ENCODE measurements around the gene KANK4.

KANK4 gene

DNA sequence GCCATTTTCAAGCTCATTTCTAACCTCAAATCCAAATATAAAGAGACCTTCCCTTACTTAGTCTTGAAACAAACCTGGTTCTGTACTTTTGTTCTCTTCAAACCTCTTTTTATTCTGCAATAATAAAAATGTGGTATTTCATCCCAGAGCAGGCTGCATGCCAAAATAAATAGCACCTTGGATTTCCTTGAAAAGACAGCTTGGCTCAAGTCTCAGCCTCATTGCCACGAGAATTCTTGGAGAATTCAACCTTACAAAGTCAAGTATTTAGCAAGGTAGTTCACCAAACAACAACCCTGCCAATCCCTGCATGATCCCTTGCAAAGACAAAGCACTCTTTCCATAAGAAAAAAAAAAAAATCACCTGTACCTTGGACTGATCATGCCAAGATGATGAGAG lies 33.8 kb downstream of the KANK4 start:
- Mint-ChIP-seq H3K27ac (no peak overlapping the region), H3K27me3 (peaks cover 54 to 58% of the 10 kb centered on the region in 2 donors), H3K4me1 (ENCODE audit: low read depth in 2 of 2) (no peaks in the 10 kb centered on the region), H3K9me3 (no peaks in the 10 kb centered on the region), H3K36me3 (ENCODE audit: insufficient read depth) (no peaks in the 10 kb centered on the region), H3K4me3 (no peak overlapping the region)
- ATAC-seq (replicated peaks) (no peak), DNase-seq (no peak)

DNA sequence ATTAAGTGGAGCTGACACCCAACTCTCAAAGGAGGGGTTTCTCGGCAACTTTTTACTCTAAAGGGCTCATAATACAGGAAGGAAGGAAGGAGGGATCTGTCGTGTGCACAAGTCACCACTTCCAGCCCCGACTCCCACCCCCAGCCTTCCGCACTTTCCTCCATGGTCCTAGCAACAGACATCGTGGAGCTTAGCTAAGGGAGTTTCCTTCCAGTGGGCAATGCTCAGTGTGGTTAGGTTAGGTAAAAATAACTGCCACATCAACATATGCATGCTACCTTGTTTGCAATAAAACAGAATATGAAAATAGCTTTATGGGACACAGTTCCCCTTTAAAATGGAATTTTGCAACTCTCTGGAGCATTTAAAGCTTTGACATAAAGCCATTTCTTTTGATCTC lies 35.2 kb downstream of the KANK4 start:
- DNase-seq (no peak), ATAC-seq (replicated peaks) (no peak)
- no peak overlapping the region for H3K27ac Mint-ChIP-seq
- H3K9me3 Mint-ChIP-seq: no peaks in the 10 kb centered on the region
- H3K27me3 Mint-ChIP-seq: peaks cover 57 to 58% of the 10 kb centered on the region in 2 donors
- H3K4me1 Mint-ChIP-seq (ENCODE audit: low read depth in 2 of 2): no peaks in the 10 kb centered on the region
- H3K4me3 Mint-ChIP-seq: no peak overlapping the region
- H3K36me3 Mint-ChIP-seq (ENCODE audit: insufficient read depth): no peaks in the 10 kb centered on the region

DNA sequence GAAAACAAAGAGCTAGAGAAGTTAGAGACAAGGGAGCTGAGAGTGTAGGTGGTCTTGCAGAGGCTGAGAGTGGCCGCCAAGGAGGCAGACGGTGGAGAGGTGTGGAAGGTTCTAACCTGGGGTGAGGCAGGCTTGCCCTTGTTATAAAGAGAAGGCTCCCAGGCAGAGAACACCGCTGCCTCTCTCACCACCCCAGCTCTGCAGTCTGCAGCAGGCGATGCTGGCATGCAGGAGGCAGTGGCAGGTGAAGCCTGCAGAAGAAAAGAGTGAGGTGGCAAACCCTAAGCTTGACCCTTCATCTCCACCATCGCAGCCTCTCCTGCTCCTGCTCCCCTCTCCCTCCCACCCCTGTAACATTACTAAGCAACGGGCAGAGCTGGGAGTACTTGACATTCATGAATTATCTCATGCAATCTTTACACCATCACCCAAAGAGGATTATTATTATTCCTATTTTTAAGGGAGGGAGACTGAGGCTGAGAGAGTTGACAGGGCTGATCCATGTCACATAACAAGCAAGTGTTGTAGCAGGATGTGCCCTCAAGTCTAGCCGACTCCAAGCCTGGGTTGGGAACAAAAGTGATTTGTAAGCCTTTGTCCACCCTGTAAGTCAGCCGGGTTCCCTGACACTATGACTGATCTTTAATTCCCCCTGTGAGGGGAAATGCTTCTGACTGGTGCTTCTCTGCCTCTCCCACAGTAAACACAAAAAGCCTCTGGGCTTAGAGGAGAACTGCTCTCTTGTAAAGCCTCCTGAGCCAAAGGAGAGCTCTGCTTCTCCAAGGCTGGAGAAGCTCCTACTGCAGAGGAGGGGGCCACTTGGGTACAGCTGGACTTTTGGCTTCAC lies 36.1 kb downstream of the KANK4 start:
- no peak for ATAC-seq (replicated peaks)
- no peaks in the 10 kb centered on the region for H3K9me3 Mint-ChIP-seq
- no peak overlapping the region for H3K27ac Mint-ChIP-seq
- H3K4me3 Mint-ChIP-seq: no peak overlapping the region
- H3K4me1 Mint-ChIP-seq (ENCODE audit: low read depth in 2 of 2): no peaks in the 10 kb centered on the region
- no peaks in the 10 kb centered on the region for H3K36me3 Mint-ChIP-seq (ENCODE audit: insufficient read depth)
- DNase-seq: no peak
- peaks cover 49% of the 10 kb centered on the region in 2 donors for H3K27me3 Mint-ChIP-seq

DNA sequence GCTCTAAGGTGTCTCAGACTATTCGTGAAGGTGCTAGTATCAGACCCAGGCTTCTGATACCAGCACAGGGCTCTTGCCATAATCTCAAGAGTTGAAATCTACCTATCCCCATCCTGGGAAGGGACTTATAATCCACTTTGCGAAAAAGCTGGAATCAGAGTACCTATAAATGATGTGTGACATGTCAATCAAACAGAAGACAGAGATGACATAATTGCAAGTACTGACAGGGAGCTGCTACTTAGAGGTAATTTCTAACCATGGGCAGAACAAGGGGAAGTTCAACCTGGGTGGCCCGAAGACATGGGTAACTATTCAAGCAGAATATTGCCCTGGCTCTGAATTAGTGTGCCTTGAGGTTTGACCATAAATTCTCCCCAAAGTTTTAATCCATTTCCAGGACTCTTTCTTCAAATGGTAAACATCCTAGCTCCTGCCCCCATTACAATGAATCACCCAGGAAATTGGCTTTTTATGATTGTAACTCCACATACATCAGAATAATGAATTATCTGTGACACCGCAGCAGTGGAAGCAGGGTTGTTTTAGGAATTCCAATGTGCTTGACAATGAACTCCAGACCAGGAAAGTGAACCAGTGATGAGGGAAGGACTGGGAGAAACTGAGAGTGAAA lies 37.2 kb downstream of the KANK4 start:
- Mint-ChIP-seq H3K27ac (no peak overlapping the region), H3K4me3 (no peak overlapping the region), H3K4me1 (ENCODE audit: low read depth in 2 of 2) (no peaks in the 10 kb centered on the region), H3K36me3 (ENCODE audit: insufficient read depth) (no peaks in the 10 kb centered on the region), H3K9me3 (no peaks in the 10 kb centered on the region), H3K27me3 (peaks cover 38% of the 10 kb centered on the region in 2 donors)
- no peak for DNase-seq
- no peak for ATAC-seq (replicated peaks)

DNA sequence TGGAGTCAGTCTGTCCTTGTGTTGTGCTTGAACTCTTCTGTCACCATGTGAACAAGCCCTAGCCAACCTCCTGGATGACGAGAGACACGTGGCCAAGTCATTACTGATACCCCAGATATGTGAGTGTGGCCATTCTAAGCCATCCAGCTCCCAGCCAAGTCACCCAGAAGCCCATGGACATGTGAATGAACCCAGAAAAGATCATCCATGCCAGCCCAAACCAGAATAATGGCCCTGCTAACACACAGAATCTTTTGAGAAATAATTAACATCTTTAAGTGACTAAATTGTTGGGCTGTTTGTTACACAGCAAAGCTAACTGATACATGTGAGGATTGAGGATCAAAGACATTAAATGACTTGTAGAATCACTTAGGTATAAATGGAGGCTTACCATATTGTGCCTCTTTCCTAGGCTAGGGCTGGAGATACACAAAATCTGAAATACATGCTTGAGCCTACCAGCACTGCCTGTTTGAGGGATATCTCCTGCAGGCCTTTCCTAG lies 38.2 kb downstream of the KANK4 start:
- ATAC-seq (replicated peaks) (no peak), DNase-seq (no peak)
- Mint-ChIP-seq H3K27me3 (peaks cover 28% of the 10 kb centered on the region in 2 donors), H3K36me3 (ENCODE audit: insufficient read depth) (no peaks in the 10 kb centered on the region), H3K27ac (no peak overlapping the region), H3K9me3 (no peaks in the 10 kb centered on the region), H3K4me1 (ENCODE audit: low read depth in 2 of 2) (no peaks in the 10 kb centered on the region), H3K4me3 (no peak overlapping the region)

DNA sequence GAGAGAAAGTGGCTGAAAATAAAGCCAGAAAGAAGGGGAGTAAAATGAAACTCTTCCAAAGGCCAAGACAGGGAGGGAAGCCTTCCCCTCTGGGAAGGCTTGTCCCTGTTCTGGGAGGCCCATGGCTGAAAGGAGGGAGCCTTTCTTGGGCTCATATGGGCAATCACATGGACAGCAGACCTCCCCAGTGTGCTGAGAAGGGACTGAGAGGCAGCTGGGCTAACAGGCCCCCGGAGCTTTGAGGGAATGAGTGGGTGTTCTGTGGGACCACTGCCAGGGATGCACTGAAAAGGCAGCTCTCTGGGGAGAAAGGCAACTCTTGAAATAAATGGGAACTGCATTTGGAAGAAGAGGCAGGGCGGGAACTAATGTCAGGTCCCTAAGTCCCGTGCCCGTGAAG lies 39.1 kb downstream of the KANK4 start:
- ATAC-seq (replicated peaks) (no peak), DNase-seq (no peak)
- Mint-ChIP-seq H3K4me1 (ENCODE audit: low read depth in 2 of 2) (no peaks in the 10 kb centered on the region), H3K27me3 (peaks cover 19 to 20% of the 10 kb centered on the region in 2 donors), H3K9me3 (no peaks in the 10 kb centered on the region), H3K27ac (no peak overlapping the region), H3K36me3 (ENCODE audit: insufficient read depth) (no peaks in the 10 kb centered on the region), H3K4me3 (no peak overlapping the region)

DNA sequence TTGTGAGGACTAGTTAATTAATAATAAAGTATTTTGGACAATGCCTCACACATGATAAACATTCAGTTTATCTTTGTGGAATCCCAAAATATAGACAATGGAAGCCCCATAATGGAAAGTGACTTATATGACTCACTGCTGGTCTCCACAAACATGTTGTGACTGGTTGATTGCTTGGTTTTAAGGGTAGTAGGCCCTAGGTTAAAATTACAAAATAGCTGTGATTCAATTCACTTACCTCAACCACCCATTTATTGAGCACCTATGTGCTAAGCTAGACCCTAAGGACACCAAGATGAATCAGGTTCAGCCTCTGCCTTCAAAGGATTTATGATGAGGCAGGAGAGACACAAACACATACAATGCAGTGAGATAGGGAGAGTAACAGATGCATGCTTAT lies 42.4 kb downstream of the KANK4 start:
- H3K4me3 Mint-ChIP-seq: no peak overlapping the region
- H3K36me3 Mint-ChIP-seq (ENCODE audit: insufficient read depth): no peaks in the 10 kb centered on the region
- ATAC-seq (replicated peaks) (no peak), DNase-seq (no peak)
- H3K27ac Mint-ChIP-seq: no peak overlapping the region
- peaks cover 8% of the 10 kb centered on the region in 2 donors for H3K4me1 Mint-ChIP-seq (ENCODE audit: low read depth in 2 of 2)
- peaks cover 6 to 9% of the 10 kb centered on the region in 2 donors for H3K27me3 Mint-ChIP-seq
- H3K9me3 Mint-ChIP-seq: no peaks in the 10 kb centered on the region

DNA sequence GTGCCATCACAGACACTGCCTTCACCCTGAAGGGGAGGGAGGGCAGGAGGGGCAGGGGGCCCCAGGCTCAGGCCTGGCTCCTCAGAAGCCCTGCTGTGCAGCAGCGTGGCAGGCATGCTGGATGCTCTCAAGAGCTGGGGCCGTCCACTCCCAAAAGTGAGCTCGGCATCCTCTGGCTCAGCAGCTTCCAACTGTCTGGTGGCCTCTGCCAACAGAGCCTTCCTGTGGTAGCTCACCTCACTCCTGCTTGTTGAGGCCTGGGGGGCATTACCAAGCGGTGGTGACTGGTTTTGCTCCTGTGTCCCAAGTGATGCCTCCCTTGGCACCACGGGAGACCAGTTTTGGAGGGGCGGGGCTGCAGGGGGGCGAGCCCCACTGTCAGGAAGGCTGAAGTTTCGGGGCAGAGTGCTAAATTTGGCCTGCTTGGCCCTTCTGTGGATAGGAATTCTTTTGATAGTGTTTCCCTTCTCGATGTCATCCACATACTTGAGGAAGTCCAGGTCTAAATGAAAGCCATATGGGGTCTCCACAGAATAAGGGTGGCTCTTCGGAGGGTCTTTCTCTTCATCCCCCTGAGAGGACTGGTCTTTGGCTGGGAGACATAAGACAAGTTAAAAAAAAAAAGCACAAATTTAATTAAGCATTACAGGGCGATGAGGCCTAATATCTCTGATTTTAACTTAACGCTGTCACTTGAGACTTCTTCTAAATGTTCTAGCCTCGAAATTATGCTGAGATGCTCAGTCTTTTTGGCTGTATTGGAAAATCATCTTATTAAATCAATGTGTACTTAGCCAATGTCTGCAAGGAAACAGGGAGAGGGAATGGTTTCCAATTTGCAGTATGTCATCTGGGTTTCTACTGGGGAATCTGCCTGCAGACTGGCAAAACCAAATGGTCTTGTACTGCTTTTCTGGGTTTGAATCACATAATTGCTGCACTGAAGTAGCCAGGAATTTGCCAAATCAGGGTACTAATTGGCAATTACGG lies 44.4 kb downstream of the KANK4 start:
- peaks cover under 1% of the 10 kb centered on the region in 2 donors for H3K27me3 Mint-ChIP-seq
- no peaks in the 10 kb centered on the region for H3K36me3 Mint-ChIP-seq (ENCODE audit: insufficient read depth)
- DNase-seq (no peak), ATAC-seq (replicated peaks) (no peak)
- H3K9me3 Mint-ChIP-seq: no peaks in the 10 kb centered on the region
- H3K4me1 Mint-ChIP-seq (ENCODE audit: low read depth in 2 of 2): peaks cover 17 to 19% of the 10 kb centered on the region in 2 donors
- H3K27ac Mint-ChIP-seq: no peak overlapping the region
- H3K4me3 Mint-ChIP-seq: no peak overlapping the region

DNA sequence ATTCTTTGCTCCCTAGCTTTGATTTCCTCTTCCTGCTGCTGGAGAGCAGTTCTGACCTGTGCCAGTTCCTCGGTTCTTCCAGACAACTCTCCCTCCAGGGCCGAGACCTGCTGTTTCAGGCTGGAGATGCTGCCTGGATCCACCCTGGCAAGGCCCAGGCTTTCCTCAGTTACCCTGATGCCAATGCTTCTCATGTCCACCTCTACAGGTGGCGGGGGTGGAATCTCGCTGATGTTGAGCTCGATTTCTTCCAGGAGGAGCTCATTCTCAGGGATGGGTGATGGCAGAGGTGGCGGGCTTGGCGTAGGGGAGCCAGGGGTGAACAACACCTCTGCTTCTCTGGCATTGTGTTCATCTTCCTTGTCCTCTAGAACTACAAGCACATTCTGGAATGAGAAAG lies 45.3 kb downstream of the KANK4 start:
- no peaks in the 10 kb centered on the region for H3K27me3 Mint-ChIP-seq
- no peaks in the 10 kb centered on the region for H3K36me3 Mint-ChIP-seq (ENCODE audit: insufficient read depth)
- no peak for ATAC-seq (replicated peaks)
- no peaks in the 10 kb centered on the region for H3K9me3 Mint-ChIP-seq
- H3K4me3 Mint-ChIP-seq: peak overlapping the region in 1 of 2 donors; percentile 2
- peaks cover 17 to 19% of the 10 kb centered on the region in 2 donors for H3K4me1 Mint-ChIP-seq (ENCODE audit: low read depth in 2 of 2)
- no peak for DNase-seq
- peak overlapping the region in 1 of 2 donors; percentile 7 for H3K27ac Mint-ChIP-seq

DNA sequence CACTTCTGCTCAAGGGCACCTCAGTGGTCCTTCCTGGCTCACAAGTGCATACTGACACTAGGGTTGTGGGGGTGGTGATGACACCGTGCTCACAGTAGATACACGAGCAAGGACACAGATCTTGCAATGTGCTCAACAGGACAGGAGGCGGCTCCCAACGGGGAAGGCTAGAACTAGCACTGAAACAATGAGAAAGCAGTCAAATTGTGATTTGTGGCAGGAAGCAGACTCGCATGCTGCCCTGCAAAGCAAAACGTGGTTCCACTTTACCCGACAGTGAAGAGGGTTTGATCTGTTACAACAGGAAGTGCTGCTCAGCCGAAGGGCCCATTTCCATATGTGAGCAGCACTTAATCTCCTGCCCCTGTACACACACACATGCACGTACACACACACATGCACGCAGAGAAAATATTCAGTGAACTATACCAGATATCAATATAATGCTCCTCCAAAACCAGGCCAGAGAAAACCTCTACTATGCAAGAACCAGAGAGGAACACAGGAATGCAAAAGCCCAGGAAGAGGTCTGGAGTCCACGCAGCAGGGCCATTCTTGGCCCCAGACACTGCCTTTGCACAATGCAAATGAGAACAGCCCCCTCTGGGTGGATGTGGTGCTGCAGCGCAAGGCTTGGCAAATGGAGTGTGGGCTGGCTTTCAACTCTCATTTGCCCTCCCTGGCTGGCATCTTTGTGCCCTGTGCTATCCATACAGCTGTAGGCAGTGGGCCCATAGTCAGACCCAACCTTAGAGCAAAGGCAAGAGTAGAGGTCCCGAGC lies 47.1 kb downstream of the KANK4 start:
- H3K36me3 Mint-ChIP-seq (ENCODE audit: insufficient read depth): no peaks in the 10 kb centered on the region
- peak overlapping the region; percentile 34 to 58 for H3K4me3 Mint-ChIP-seq
- peak in 2 of 3 experiments; percentile 7 to 17 for DNase-seq
- H3K4me1 Mint-ChIP-seq (ENCODE audit: low read depth in 2 of 2): peaks cover 17 to 19% of the 10 kb centered on the region in 2 donors
- peak; percentile 54 for ATAC-seq (replicated peaks)
- peak overlapping the region; percentile 85 to 86 for H3K27ac Mint-ChIP-seq
- no peaks in the 10 kb centered on the region for H3K27me3 Mint-ChIP-seq
- no peaks in the 10 kb centered on the region for H3K9me3 Mint-ChIP-seq

DNA sequence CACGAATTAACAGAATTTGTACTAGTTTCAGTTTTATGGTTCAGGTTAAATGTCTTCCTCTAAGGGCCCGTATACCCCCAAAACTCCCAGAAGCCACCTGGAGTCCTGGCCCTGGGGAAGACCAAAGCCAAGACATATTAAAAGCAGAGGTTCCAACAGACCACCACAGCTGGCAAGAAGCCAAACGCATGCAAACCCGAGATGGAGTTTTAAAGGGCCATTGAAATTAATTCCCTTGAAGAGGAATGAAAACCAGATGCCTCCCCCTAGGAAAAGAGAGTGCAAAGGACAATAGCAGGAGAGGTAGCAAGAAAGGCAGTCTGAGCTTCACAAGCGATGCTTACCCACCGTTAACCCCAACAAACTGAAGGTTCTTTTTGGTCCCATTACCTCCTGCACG lies 48.1 kb downstream of the KANK4 start:
- Mint-ChIP-seq H3K27me3 (no peaks in the 10 kb centered on the region), H3K36me3 (ENCODE audit: insufficient read depth) (no peaks in the 10 kb centered on the region), H3K27ac (peak overlapping the region; percentile 85 to 86), H3K4me3 (peak overlapping the region in 1 of 2 donors; percentile 58), H3K4me1 (ENCODE audit: low read depth in 2 of 2) (peaks cover 17 to 19% of the 10 kb centered on the region in 2 donors), H3K9me3 (peaks cover 3 to 6% of the 10 kb centered on the region in 2 donors)
- no peak for DNase-seq
- ATAC-seq (replicated peaks): no peak

DNA sequence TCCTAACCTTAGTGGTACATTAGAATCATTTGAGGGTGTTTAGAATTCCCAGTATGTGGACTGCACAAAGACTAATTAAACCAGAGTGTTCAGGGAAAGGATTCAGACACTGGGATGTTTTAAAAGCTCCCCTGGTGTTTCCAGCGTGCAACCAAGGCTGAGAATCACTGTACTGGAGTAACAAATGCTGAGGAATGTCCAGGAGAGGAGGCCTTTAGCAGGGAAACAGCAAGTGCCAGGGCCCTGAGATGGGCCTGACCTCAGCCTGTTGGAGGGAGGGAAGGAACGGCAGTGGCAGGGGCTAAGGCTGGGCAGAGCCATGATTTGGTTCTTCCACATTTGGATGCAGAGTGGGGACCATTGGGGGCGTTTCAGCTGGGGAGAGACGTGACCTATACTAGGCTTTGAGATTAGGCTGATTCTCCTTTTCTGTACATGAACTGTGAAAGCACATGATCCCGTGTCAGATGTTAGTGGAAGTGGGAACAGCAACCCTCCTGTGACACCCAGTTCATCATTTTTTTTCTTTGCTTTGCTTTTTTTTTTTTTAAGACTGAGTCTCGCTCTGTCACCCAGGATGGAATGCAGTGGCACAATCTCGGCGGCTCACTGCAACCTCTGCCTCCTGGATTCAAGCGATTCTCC lies 49.3 kb downstream of the KANK4 start:
- DNase-seq (no peak), ATAC-seq (replicated peaks) (no peak)
- Mint-ChIP-seq H3K27me3 (no peaks in the 10 kb centered on the region), H3K4me3 (no peak overlapping the region), H3K4me1 (ENCODE audit: low read depth in 2 of 2) (peaks cover 17 to 19% of the 10 kb centered on the region in 2 donors), H3K36me3 (ENCODE audit: insufficient read depth) (no peaks in the 10 kb centered on the region), H3K27ac (no peak overlapping the region), H3K9me3 (peaks cover 3 to 7% of the 10 kb centered on the region in 2 donors)
